HG02763 (cell line): ENCODE data around the gene NAV2.
"Not testable (repeated sequence)": the region's sequence is repeated elsewhere in the genome, so short reads cannot be mapped to it uniquely, and the experiment has no call there.

ENCODE experiments used
- ATAC-seq: cut with Tn5 transposase; IDR thresholded peaks from one replicate; pipeline ENCODE4 v1.9.1; 2021; ENCODE audit warnings: mild to moderate bottlenecking, moderate library complexity; ENCODE audit not compliant: unreplicated experiment

The NAV2 gene

DNA sequence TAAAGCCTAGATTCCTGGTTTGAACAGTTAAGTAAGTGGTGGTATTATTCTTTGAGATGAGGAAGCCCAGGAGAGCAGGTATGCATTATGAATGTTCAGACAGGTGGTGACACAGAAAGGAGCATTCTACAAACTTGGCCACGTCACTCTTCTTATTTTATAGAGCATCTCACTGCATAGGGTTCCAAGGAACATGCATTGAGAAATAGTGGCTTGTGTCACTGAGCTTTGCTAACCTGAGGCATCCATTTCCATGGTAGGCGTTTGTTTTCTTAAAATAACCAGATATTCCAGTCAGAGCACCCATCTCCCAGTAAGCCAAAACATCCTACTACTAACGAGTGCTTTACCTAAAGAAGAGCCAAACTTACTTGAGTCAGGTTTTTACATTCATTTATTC lies 169.7 kb downstream of the NAV2 start:
- no peak for ATAC-seq

DNA sequence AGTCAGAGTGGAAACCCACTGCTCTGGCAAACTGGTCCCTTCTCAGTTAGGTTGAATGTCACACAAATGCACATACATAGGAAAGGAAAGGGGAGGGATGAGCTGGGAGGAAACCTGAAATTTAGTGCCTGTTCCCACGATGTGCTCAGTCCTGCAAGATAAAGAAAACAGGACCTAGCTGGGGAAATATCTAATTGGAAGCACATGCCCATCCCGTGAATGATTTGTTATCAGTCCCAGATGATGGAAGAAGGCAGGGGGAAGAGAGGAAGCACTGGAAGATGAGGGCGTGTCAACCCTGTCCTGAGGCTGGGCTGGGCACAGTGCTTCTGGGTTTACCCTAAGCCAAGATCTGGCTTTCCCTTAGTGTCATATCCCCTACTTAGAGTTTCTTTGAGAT lies 173.9 kb downstream of the NAV2 start:
- ATAC-seq: no peak

DNA sequence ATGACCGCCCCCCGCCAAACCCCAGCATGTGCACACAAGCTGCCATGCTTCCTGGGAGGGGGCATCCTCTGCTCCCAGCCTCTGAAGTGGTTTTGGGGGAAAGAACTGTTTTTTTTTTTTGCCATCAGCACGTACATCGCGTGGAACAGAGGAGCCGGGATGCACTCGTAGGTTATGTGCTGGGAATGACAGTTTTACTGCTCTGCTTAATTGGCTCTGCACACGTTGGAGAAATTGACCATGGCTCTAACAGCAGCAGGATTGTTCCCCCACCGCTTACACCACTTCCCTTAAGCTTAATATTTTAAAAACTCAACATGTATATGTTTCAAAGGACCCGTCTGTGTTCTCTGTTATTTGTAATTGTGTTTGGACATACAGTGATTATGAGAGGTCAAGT lies 175.2 kb downstream of the NAV2 start:
- no peak for ATAC-seq

- no peak for ATAC-seq
These were observed 176.9 kb downstream of the NAV2 start for GRCh38 chr11:19889531-19889930.

GRCh38 chr11:19890308-19890707 lies 177.7 kb downstream of the NAV2 start:
- ATAC-seq: no peak

DNA sequence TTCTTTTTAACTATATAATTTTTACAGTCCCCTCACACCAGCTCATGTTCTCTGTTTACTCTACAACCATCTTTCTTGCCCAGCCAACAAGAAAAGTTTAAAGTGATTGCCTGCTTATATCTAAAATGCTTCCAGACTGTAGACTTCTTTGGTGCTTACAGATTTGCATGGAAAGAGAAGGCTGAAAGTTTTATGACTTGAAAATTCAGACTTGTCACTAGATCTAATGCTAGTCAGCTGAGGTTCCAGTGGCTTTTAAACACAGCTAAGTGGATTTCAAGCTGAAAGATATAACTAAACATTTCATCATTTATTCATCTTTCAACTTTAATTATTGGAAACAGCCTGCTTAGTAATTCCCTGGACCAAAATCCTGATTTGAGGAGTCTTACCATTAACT lies 178.4 kb downstream of the NAV2 start:
- ATAC-seq: no peak

GRCh38 chr11:19892387-19892786 lies 179.8 kb downstream of the NAV2 start:
- no peak for ATAC-seq

DNA sequence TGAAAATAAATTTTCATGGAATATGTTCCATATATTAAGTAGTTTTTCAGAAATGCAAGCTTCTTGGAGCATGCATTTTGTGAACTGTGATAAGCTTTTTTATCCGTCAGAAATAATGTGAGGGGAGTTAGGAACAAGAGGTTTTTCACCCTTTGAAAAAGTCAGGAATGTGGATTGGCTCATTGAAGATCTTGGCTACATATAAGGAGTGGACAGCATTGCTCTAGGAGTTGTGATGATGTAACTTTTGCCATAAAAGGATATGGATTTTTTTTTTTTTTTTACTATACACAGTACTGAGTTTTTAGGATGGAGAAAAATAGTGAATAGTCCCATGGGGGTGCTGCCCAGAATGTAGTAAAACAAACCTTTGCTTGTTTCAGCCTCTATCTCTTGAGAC lies 180.2 kb downstream of the NAV2 start:
- ATAC-seq: no peak

- no peak for ATAC-seq
These were observed 181.8 kb downstream of the NAV2 start for GRCh38 chr11:19894404-19894803.

DNA sequence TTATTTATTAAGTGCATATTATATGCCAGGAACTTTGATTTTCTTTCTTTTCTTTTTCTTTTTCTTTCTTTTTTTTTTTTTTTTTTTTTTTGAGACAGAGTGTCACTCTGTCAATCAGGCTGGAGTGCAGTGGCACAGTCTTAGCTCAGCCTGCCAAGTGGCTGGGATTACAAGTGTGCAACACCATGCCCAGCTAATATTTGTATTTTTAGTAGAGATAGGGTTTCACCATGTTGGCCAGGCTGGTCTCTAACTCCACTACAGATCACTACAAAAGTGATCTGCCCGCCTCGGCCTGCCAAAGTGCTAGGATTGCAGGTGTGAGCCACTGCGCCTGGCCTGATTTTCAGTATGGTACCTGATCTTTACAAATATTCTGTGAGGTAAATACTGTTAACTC lies 182.4 kb downstream of the NAV2 start:
- ATAC-seq: not testable (repeated sequence)

DNA sequence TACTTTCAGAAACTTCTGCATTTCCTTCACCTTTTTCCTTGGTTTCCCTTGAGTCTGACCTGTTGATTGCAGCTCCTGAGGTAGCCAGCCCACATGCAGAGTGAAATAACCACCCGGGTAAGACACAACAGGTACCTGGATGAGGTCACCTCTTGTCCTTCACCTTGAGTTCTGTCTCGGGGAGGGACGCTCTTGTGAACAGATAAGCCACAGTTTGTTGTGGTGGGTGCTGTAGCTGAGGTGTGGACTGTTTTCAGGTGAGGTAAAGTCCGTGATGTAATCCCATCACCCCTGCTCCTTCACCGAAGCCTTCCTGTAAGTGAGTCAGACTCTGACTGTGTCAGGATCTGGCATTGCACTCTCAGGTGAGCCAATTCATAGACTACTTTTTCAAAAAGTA lies 183.1 kb downstream of the NAV2 start:
- no peak for ATAC-seq

- ATAC-seq: no peak
These were observed 191.0 kb downstream of the NAV2 start for GRCh38 chr11:19903620-19904069.

DNA sequence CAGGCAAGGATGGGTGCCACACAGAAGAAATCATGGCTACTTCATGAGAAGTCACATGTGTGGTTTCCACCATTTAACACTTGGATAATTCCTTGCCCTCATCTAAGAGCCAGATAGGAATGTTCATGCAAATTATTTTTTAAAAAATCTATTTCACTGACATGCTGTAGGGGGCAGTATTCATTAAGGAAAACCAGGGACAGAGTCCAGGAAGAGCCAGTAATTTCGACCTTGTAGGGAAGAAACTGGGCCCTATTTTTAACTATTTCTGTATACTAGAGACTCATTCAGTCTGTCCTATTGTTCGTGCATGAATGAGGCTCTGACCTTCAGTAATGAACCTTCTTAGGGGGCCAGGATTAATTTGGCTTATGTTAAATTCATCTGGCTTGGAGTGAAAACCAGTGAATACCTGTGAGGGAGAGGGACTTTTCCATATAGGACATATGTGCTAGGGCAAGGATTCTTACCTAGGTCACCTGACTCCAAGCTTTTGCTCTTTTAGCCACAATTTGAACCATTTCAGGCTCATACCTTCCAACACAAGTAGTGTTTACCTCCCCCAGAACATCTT lies 192.7 kb downstream of the NAV2 start:
- no peak for ATAC-seq

DNA sequence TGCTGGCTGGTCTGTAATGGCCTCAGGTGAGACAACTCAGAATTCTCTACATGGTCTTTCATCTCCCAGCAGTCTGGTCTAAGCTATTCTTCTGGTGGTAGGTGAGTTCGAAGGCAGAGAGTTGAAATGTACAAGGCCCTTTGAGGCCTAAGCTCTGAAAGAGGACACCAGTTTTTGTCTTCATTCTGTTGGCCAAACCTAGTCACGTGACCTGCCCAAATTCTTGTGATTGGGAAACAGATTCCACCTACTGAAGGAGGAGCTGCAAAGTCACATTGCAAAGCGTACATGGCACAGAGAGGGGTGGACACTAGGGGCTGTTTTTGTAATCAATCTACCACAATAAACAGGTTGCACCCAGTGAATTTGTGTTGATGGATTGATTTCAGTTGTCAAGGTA lies 193.5 kb downstream of the NAV2 start:
- ATAC-seq: no peak

GRCh38 chr11:19907008-19907579 lies 194.5 kb downstream of the NAV2 start:
- no peak for ATAC-seq

GRCh38 chr11:19907839-19908238 lies 195.2 kb downstream of the NAV2 start:
- no peak for ATAC-seq

DNA sequence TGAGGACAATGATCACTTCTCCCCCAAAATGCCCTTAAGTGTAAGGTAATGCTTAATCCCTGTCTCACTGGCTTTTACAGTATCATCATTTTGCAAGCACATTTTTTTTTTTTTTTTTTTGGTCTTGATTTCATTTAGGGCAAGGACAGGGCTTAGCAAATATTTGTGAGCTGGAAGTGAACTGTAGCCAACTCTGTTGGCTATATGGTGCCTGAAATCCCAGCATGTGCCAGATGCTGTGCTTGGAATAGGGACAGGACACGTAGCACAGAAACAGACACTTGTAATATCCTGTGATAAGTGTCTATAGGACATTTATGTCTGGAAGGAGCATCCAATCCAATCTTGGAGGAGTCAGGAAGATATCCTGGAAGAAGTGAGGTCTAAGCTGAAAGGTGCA lies 198.3 kb downstream of the NAV2 start:
- ATAC-seq: no peak

DNA sequence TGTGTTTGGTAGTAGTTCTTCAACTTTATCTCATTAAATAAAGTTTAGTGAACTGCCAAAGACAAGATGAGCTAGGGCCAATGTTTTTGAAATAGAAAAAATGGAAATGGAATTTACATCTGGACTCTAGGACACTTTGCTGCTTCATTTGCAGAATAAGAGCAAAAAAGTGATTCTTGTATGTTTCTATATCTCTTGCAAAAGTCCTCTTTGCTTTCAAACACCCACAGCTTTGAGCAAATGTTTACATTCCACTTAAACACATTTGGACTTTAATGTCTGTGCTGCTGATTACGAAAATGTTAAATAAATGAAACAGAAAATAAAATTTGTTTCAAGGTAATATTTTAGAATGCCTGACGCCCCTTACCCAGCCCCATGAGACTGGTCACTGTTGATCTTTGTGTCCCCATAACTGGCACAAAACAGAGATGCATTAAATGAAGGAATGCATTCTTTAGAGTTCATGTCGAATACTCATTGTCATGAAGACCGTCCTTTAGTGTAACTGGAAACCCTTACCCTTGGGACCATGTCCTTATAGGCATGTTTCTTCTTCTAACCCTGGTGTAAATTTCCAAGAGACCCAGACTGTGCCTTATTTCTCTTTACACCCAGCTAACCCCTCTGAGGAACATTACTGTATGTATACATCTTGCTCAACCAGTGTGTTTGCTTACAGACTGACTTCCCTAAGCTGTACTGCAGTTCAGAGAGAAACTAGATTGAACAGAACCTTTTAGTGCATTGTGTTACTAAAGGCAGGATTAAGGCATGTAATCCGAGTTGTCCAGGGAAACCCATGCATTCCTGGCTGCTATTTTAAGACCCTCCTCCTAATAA lies 199.7 kb downstream of the NAV2 start:
- no peak for ATAC-seq

DNA sequence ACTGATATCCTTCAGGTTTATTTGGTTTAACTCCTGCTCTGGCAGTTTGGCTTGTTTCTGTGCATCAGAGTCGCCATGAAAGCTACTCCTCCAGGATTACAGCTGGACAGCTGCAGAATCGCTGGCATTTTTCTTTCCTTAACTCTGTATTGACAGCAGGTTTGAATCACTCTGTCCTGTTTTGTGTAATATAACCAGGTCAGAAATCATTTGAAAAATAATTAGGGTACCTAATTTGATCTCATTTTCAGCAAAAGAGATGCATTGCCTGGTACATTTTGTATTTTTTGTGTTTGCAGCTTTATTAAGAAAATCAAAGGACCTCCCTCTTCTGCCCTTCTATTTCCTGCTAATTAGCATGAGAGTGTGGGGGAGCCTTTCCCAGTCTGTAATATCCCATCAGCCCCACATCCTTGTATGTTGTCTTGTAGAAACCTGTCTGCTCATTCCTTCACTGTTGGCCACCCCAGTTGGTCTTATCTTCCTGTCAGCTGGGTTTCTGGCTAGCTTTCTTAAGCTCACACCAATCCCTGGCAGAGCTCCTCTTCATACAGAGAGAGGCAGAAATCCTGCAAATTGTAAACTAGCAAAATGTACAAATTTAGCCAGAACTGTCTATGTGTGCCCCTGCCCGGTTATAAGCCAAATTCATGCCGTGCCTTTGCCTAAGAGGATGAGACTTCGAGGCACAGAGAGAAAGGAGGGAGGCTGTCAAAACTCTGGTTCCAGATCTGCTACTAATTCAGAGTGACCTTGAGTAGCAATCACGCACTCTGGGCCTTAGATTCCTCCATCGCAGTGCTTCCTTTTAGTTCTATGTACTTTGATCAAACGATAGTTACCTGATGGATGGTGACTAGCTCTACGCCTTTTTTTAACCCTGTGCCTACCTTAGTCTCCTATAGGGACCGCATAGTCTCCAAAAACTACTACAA lies 200.6 kb downstream of the NAV2 start:
- no peak for ATAC-seq

- ATAC-seq: no peak
These were observed 201.2 kb downstream of the NAV2 start for GRCh38 chr11:19913893-19914249.

- ATAC-seq: no peak
These were observed 203.2 kb downstream of the NAV2 start for GRCh38 chr11:19915808-19916207.
